GM19351 (cell line): ENCODE results near the gene GAS2L1.

ENCODE experiments used
- ATAC-seq: cut with Tn5 transposase; IDR thresholded peaks from one replicate; pipeline ENCODE4 v1.9.1; 2021; ENCODE audit warnings: mild to moderate bottlenecking, moderate library complexity; ENCODE audit not compliant: unreplicated experiment

GAS2L1 gene

GRCh38 chr22:29306175-29306834 lies at the start of gene GAS2L1:
Gene GAS2L1 (plus strand): TSS chr22:29306650. CDS start chr22:29308106, 1,456 bp downstream.
- no peak for ATAC-seq

- no peak for ATAC-seq
Measured at GRCh38 chr22:29257751-29258181, 48.7 kb upstream of the GAS2L1 start.

- ATAC-seq = no peak
Measured at GRCh38 chr22:29258407-29259252, 47.8 kb upstream of the GAS2L1 start.

- ATAC-seq = no peak
Measured at GRCh38 chr22:29259253-29259899, 47.1 kb upstream of the GAS2L1 start.

- no peak for ATAC-seq
Measured at GRCh38 chr22:29260031-29260560, 46.4 kb upstream of the GAS2L1 start.

- no peak for ATAC-seq
Measured at GRCh38 chr22:29260601-29261315, 45.7 kb upstream of the GAS2L1 start.

- ATAC-seq = no peak
Measured at GRCh38 chr22:29263791-29264276, 42.6 kb upstream of the GAS2L1 start.

- ATAC-seq = no peak
Measured at GRCh38 chr22:29265305-29265704, 41.1 kb upstream of the GAS2L1 start.

GRCh38 chr22:29265929-29266328 lies 40.5 kb upstream of the GAS2L1 start:
- ATAC-seq = no peak

- ATAC-seq = no peak
Measured at GRCh38 chr22:29266564-29267461, 39.6 kb upstream of the GAS2L1 start.

GRCh38 chr22:29267462-29267857 lies 39.0 kb upstream of the GAS2L1 start:
- ATAC-seq = no peak

- peak; percentile 75 for ATAC-seq
Measured at GRCh38 chr22:29267858-29268510, 38.5 kb upstream of the GAS2L1 start, which contains the start of the genes EWSR1 and RHBDD3. Gene EWSR1 (plus strand): TSS chr22:29268268. CDS start chr22:29268337, 69 bp downstream. Gene RHBDD3 (minus strand): TSS chr22:29267981. CDS start chr22:29265626, 2,355 bp downstream.

- peak; percentile 31 for ATAC-seq
Measured at GRCh38 chr22:29268511-29269229, 37.8 kb upstream of the GAS2L1 start.

- no peak for ATAC-seq
Measured at GRCh38 chr22:29269230-29269604, 37.2 kb upstream of the GAS2L1 start.

- ATAC-seq = no peak
Measured at GRCh38 chr22:29269731-29270474, 36.5 kb upstream of the GAS2L1 start.

- ATAC-seq = no peak
Measured at GRCh38 chr22:29270475-29271271, 35.8 kb upstream of the GAS2L1 start.

GRCh38 chr22:29272624-29273023 lies 33.8 kb upstream of the GAS2L1 start:
- ATAC-seq = no peak
